H1 (cell line): Measurements from ENCODE around the gene UIMC1. TPM values are rescaled to one million over a fixed set of nuclear protein-coding genes. Genes with fewer than 3 reads are reported as not detected.

ENCODE experiments used
- CTCF ChIA-PET: fragments of 300-600 bp; sonication (Branson Sonifier 250); formaldehyde crosslinking; loops from one replicate; lab custom pipeline; 2021; ENCODE audit not compliant: partially characterized antibody; lab: Charles Lee
- POLR2A ChIA-PET: fragments of 300-600 bp; sonication (Branson Sonifier 250); formaldehyde crosslinking; loops from one replicate; lab custom pipeline; 2021; ENCODE audit warnings: inconsistent platforms; ENCODE audit not compliant: partially characterized antibody; lab: Charles Lee
- DNase-seq, 2 experiments: peaks; one replicate each; pipeline versions ENCODE4 v3.0.0 to v3.0.0-alpha.2; 2010 to 2022; ENCODE audit warnings: low spot score in 2 of 2, low read depth in 1 of 2, mixed read lengths in 1 of 2
- FAIRE-seq: peaks from 2 replicates; lab custom pipeline; 2011; peaks lifted over from hg19 to GRCh38; lab: Jason Lieb, UNC
- H2AFZ ChIP-seq: 2 replicates; pipeline ENCODE4 v1.8.1; 2012; ENCODE audit warnings: low read length, inconsistent platforms
- H2AK5ac ChIP-seq: 2 replicates; pipeline ENCODE4 v1.6.1; 2013; ENCODE audit warnings: low read depth, low read length
- H2BK120ac ChIP-seq: replicated peaks from 2 replicates; pipeline ENCODE3; 2013; ENCODE audit warnings: low read depth, low read length, inconsistent platforms
- H2BK12ac ChIP-seq: 2 replicates; pipeline ENCODE4 v1.6.1; 2013; ENCODE audit warnings: low read depth, low read length
- H2BK15ac ChIP-seq: 2 replicates; pipeline ENCODE4 v1.6.1; 2013; ENCODE audit warnings: low read length
- H2BK20ac ChIP-seq: 2 replicates; pipeline ENCODE4 v1.6.1; 2013; ENCODE audit warnings: low read length
- H2BK5ac ChIP-seq: 2 replicates; pipeline ENCODE4 v1.6.1; 2013; ENCODE audit warnings: low read depth, low read length
- H3K14ac ChIP-seq: 2 replicates; pipeline ENCODE4 v1.6.1; 2013; ENCODE audit warnings: inconsistent platforms; ENCODE audit not compliant: insufficient read length
- H3K18ac ChIP-seq: 2 replicates; pipeline ENCODE4 v1.6.1; 2013; ENCODE audit warnings: low read length; ENCODE audit errors: extremely low read depth
- H3K23ac ChIP-seq: 2 replicates; pipeline ENCODE4 v1.6.1; 2013; ENCODE audit warnings: inconsistent platforms; ENCODE audit not compliant: insufficient read length
- H3K23me2 ChIP-seq: 2 replicates; pipeline ENCODE4 v1.6.1; 2013; ENCODE audit warnings: low read depth, low read length
- H3K27ac ChIP-seq: 2 replicates; pipeline ENCODE4 v1.6.1; 2011; ENCODE audit warnings: low read depth, low read length, inconsistent platforms
- H3K27me3 ChIP-seq, 4 experiments: replicated peaks in 1 of 4; 1 replicate in 1 of 4; 2 replicates in 3 of 4; pipeline versions ENCODE4 v1.6.1 to v1.8.1; 2011 to 2013; ENCODE audit warnings: low read length in 3 of 4, mild to moderate bottlenecking in 3 of 4, inconsistent platforms in 2 of 4, mixed read lengths in 2 of 4, moderate library complexity in 1 of 4; ENCODE audit not compliant: control insufficient read depth in 3 of 4, insufficient read depth in 3 of 4; ENCODE audit errors: extremely low read depth in 1 of 4
- H3K36me3 ChIP-seq, 4 experiments: 2 replicates each; pipeline versions ENCODE4 v1.6.1 to v1.8.1; 2011 to 2013; ENCODE audit warnings: mild to moderate bottlenecking in 4 of 4, low read length in 3 of 4, moderate library complexity in 2 of 4, control low read depth in 1 of 4, inconsistent platforms in 1 of 4; ENCODE audit not compliant: insufficient read depth in 4 of 4, control insufficient read depth in 2 of 4
- H3K4ac ChIP-seq: replicated peaks from 2 replicates; pipeline ENCODE3; 2013; ENCODE audit warnings: low read length, low read depth, mixed read lengths, inconsistent platforms; ENCODE audit not compliant: insufficient read length
- H3K4me1 ChIP-seq, 4 experiments: replicated peaks in 1 of 4; 1 replicate in 1 of 4; 2 replicates in 3 of 4; pipeline versions ENCODE4 v1.6.1 to v1.8.1; 2011 to 2013; ENCODE audit warnings: low read length in 3 of 4, inconsistent platforms in 2 of 4, mixed read lengths in 1 of 4; ENCODE audit not compliant: insufficient read depth in 4 of 4, control insufficient read depth in 3 of 4
- H3K4me2 ChIP-seq, 2 experiments: 2 replicates each; pipeline versions ENCODE4 v1.6.1 to v1.8.1; 2011 to 2013; ENCODE audit warnings: low read depth in 2 of 2, low read length in 2 of 2, control low read depth in 1 of 2, inconsistent platforms in 1 of 2, mild to moderate bottlenecking in 1 of 2; ENCODE audit not compliant: insufficient read depth in 1 of 2
- H3K4me3 ChIP-seq, 4 experiments: fragments of 200-600, 300-600 bp in 1 of 4; sonication (generic), shearing (Covaris generic), sonication (Bioruptor Twin) in 1 of 4; 2 replicates each; pipeline versions ENCODE4 v1.5.1 to v1.8.1; 2011 to 2016; ENCODE audit warnings: low read length in 4 of 4, low read depth in 3 of 4, control low read depth in 2 of 4, inconsistent platforms in 2 of 4, mild to moderate bottlenecking in 2 of 4, mixed read lengths in 1 of 4, moderate library complexity in 1 of 4; ENCODE audit not compliant: insufficient read depth in 2 of 4; ENCODE audit errors: extremely low read depth in 1 of 4
- H3K56ac ChIP-seq: replicated peaks from 2 replicates; pipeline ENCODE3; 2013; ENCODE audit warnings: low read depth, mild to moderate bottlenecking, mixed read lengths, low read length, inconsistent platforms; ENCODE audit not compliant: insufficient read length
- H3K79me1 ChIP-seq: 2 replicates; pipeline ENCODE4 v1.6.1; 2013; ENCODE audit warnings: low read depth, low read length, control low read depth
- H3K79me2 ChIP-seq, 2 experiments: 2 replicates each; pipeline versions ENCODE4 v1.6.1 to v1.8.1; 2012 to 2013; ENCODE audit warnings: low read length in 2 of 2, mild to moderate bottlenecking in 2 of 2, inconsistent platforms in 1 of 2; ENCODE audit not compliant: insufficient read depth in 2 of 2, control insufficient read depth in 1 of 2
- H3K9ac ChIP-seq, 4 experiments: replicated peaks in 1 of 4; 1 replicate in 1 of 4; 2 replicates in 3 of 4; pipeline versions ENCODE4 v1.6.1 to v1.8.1; 2011 to 2013; ENCODE audit warnings: low read depth in 3 of 4, low read length in 3 of 4, control low read depth in 2 of 4, mild to moderate bottlenecking in 2 of 4, moderate library complexity in 2 of 4, inconsistent platforms in 1 of 4; ENCODE audit errors: extremely low read depth in 1 of 4
- H3K9me3 ChIP-seq, 2 experiments: 2 replicates each; pipeline versions ENCODE4 v1.6.1 to v1.8.1; 2012 to 2013; ENCODE audit warnings: mild to moderate bottlenecking in 2 of 2, moderate library complexity in 2 of 2, control low read depth in 1 of 2, inconsistent platforms in 1 of 2, low read depth in 1 of 2, low read length in 1 of 2, mixed read lengths in 1 of 2; ENCODE audit not compliant: insufficient read depth in 2 of 2
- H4K20me1 ChIP-seq, 2 experiments: replicated peaks in 1 of 2; 2 replicates each; pipeline versions ENCODE3 to v1.8.1; 2011 to 2013; ENCODE audit warnings: inconsistent platforms in 2 of 2, low read length in 2 of 2, mild to moderate bottlenecking in 1 of 2; ENCODE audit not compliant: insufficient read depth in 2 of 2, control insufficient read depth in 1 of 2
- H4K5ac ChIP-seq: 2 replicates; pipeline ENCODE4 v1.6.1; 2013; ENCODE audit warnings: low read length, low read depth, mixed read lengths, inconsistent platforms; ENCODE audit not compliant: insufficient read length
- H4K8ac ChIP-seq: 2 replicates; pipeline ENCODE4 v1.8.0; 2013; ENCODE audit warnings: mild to moderate bottlenecking, moderate library complexity, low read length, inconsistent platforms; ENCODE audit not compliant: insufficient read depth; ENCODE audit errors: extremely low read depth
- H4K91ac ChIP-seq: replicated peaks from 2 replicates; pipeline ENCODE3; 2013; ENCODE audit warnings: low read length, mixed read lengths, inconsistent platforms; ENCODE audit not compliant: insufficient read length
- BCL11A ChIP-seq, 2 experiments: IDR thresholded peaks; one replicate each; pipeline ENCODE4 v1.6.1; 2011; ENCODE audit warnings: low read depth in 2 of 2, low read length in 2 of 2, mild to moderate bottlenecking in 2 of 2
- CEBPB ChIP-seq: IDR thresholded peaks from 2 replicates; pipeline ENCODE4 v1.6.1; 2012; ENCODE audit warnings: low read depth, low read length
- CHD1 ChIP-seq: IDR thresholded peaks from 2 replicates; pipeline ENCODE4 v1.6.1; 2012; ENCODE audit warnings: low read depth, low read length, improper control_type of control experiment
- E2F6 ChIP-seq: IDR thresholded peaks from 2 replicates; pipeline ENCODE4 v1.6.1; 2012; ENCODE audit warnings: inconsistent platforms
- GABPA ChIP-seq: IDR thresholded peaks from 2 replicates; pipeline ENCODE4 v1.6.1; 2011; ENCODE audit warnings: mild to moderate bottlenecking, low read length, moderate library complexity, borderline replicate concordance; ENCODE audit not compliant: insufficient read depth
- MAX ChIP-seq: IDR thresholded peaks from 2 replicates; pipeline ENCODE4 v1.6.1; 2012; ENCODE audit warnings: inconsistent platforms
- POU5F1 ChIP-seq: IDR thresholded peaks from 2 replicates; pipeline ENCODE4 v1.6.1; 2011; ENCODE audit warnings: low read depth, mild to moderate bottlenecking, low read length, moderate library complexity
- RAD21 ChIP-seq, 2 experiments: IDR thresholded peaks in 1 of 2; conservative IDR thresholded peaks in 1 of 2; 2 replicates each; pipeline ENCODE4 v1.6.1; 2011; ENCODE audit warnings: low read depth in 2 of 2, low read length in 2 of 2, improper control_type of control experiment in 1 of 2, inconsistent platforms in 1 of 2, mild to moderate bottlenecking in 1 of 2, moderate library complexity in 1 of 2
- RBBP5 ChIP-seq: IDR thresholded peaks from 2 replicates; pipeline ENCODE4 v1.7.1; 2012; ENCODE audit warnings: low read depth, mild to moderate bottlenecking, inconsistent platforms, low read length, moderate library complexity, borderline replicate concordance
- SP4 ChIP-seq: IDR thresholded peaks from 2 replicates; pipeline ENCODE4 v1.6.1; 2012; ENCODE audit warnings: low read length, inconsistent platforms
- USF2 ChIP-seq: IDR thresholded peaks from 2 replicates; pipeline ENCODE4 v1.6.1; 2011; ENCODE audit warnings: low read length, improper control_type of control experiment
- ZNF274 ChIP-seq: IDR thresholded peaks from 2 replicates; pipeline ENCODE4 v1.7.0; 2012; ENCODE audit warnings: low read length, borderline replicate concordance; ENCODE audit errors: extremely low read depth
- WGBS, 2 experiments: shearing (Covaris generic) in 1 of 2; methylation state at CpG; one replicate each; pipeline versions ENCODE4 v1.1.6 to v1.1.7; 2013 to 2015; ENCODE audit warnings: low lambda C conversion rate in 2 of 2, mixed read lengths in 2 of 2, inconsistent platforms in 1 of 2, low coverage in 1 of 2, missing lambda C conversion rate in 1 of 2; ENCODE audit not compliant: insufficient replicate concordance in 2 of 2, insufficient coverage in 1 of 2, insufficient read length in 1 of 2; ENCODE audit errors: extremely low coverage in 1 of 2, missing lambda C conversion rate in 1 of 2; 5-methylcytosine and 5-hydroxymethylcytosine counted together
- polyA plus RNA-seq, 7 experiments: library from polyadenylated mRNA; depleted of rRNA in 3 of 7; stranded (reverse) in 5 of 7; unstranded in 2 of 7; fragments of >200 nt in 5 of 7; fragments of 200-250 nt in 2 of 7; gene quantifications; 1 replicate in 5 of 7; 2 replicates in 1 of 7; 4 replicates in 1 of 7; pipeline versions ENCODE4 v1.2.1 to v1.2.3, GENCODE V29; 2011 to 2013; ENCODE audit warnings: missing spikeins in 2 of 7, mixed read lengths in 2 of 7
- total RNA-seq: library from RNA; stranded (reverse); fragmentation: NEBNext Ultra II Directional; extraction: Animal tissue kit (Norgen Biotek cat#: 25700); gene quantifications from 2 replicates; pipeline ENCODE4 v1.2.1, GENCODE V29; 2021

The UIMC1 gene
- total and polyA plus RNA-seq, 2 of the 8 experiments (the other 6 are each of a cell fraction or from before 2014, with no cell fraction given) = 12.8 to 43.7 TPM

DNA sequence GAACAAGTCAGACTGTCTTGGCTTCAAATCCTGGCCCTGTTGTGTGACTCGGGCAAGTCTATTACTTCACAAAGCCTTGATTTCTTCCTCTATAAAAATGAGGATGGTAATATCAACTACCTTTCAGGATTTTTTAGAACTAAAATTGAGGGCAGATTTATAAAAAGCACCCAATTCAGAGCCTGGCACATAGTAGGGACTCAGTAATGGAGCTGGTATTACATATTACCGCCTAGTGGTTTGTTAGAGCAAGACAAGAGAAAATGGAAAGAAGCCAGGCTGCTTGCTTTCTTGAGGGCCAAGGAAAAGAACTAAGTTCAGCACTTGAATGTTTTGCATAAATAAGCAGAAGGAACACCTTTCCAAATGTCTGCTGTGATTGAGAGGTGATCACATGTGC, 35.4 kb upstream of the UIMC1 start:
- H3K79me2 ChIP-seq = peaks cover 5 to 15% of the 10 kb centered on the region in 2 experiments; a peak in 3 of 4 replicates
- H4K8ac ChIP-seq = no peak overlapping the region
- H3K9ac ChIP-seq = no peak overlapping the region
- H3K27ac ChIP-seq = no peak overlapping the region
- no peak overlapping the region for H3K4me3 ChIP-seq
- ChIA-PET CTCF (interaction anchor here (0.7 to 2.2 kb wide), 10 partner anchors 9 to 181 kb away, joined by 3 to 9 read pairs (median 4); no protein-coding TSS in a partner anchor), POLR2A (interaction anchor here (1.1 kb wide), 1 partner anchor 8 kb away, joined by 4 read pairs; no protein-coding TSS in a partner anchor)
- H3K18ac ChIP-seq = no peak overlapping the region
- no peak overlapping the region for H3K56ac ChIP-seq
- H4K91ac ChIP-seq = no peak overlapping the region
- H3K27me3 ChIP-seq = no peaks in the 10 kb centered on the region
- H3K9me3 ChIP-seq = no peaks in the 10 kb centered on the region
- no peak overlapping the region for H3K14ac ChIP-seq
- no peak overlapping the region for H2BK5ac ChIP-seq
- no peak overlapping the region for H2AFZ ChIP-seq
- H4K5ac ChIP-seq = no peak overlapping the region
- H3K23me2 ChIP-seq = no peaks in the 10 kb centered on the region
- H3K4me2 ChIP-seq = no peak overlapping the region
- 81% methylated on average over 2 of the region's 2 CpGs; no CpG with 5 or more reads in 1 of the 2 experiments for WGBS, 2 experiments
- no peak overlapping the region for H2AK5ac ChIP-seq
- H3K23ac ChIP-seq = no peak overlapping the region
- no peak overlapping the region for H2BK120ac ChIP-seq
- no peak overlapping the region for H2BK12ac ChIP-seq
- DNase-seq (no peak), FAIRE-seq (no peak)
- H3K4ac ChIP-seq = no peak overlapping the region
- H3K79me1 ChIP-seq = no peaks in the 10 kb centered on the region
- H2BK20ac ChIP-seq = no peak overlapping the region
- H4K20me1 ChIP-seq = peaks cover 0 to 4% of the 10 kb centered on the region in 2 experiments
- no peaks in the 10 kb centered on the region for H3K4me1 ChIP-seq
- H2BK15ac ChIP-seq = no peak overlapping the region
- peaks cover 6 to 31% (median 16%) of the 10 kb centered on the region in 4 experiments; a peak in 7 of 8 replicates for H3K36me3 ChIP-seq
- TF ChIP-seq BCL11A (IDR thresholded peaks at IDR 0.05; ENCODE audit: low read depth in 2 of 2, low read length in 2 of 2) = no peak
- no peak for TF ChIP-seq CEBPB
- TF ChIP-seq CHD1 = no peak
- TF ChIP-seq SP4 = no peak
- no peak for TF ChIP-seq MAX
- no peak for TF ChIP-seq RBBP5
- no peak for TF ChIP-seq ZNF274
- no peak for TF ChIP-seq USF2
- TF ChIP-seq GABPA = no peak
- no peak for TF ChIP-seq POU5F1
- no peak for TF ChIP-seq RAD21 (IDR thresholded peaks at IDR 0.05 in 1 of 2, conservative IDR thresholded peaks at IDR 0.05 in 1 of 2; ENCODE audit: low read depth in 2 of 2, low read length in 2 of 2)
- TF ChIP-seq E2F6 = no peak
